PFSK-1 (cell line): ENCODE results near the gene SMKR1.

Source experiments
- FOXP2 ChIP-seq: optimal IDR thresholded peaks from 2 replicates; pipeline ENCODE3; 2011; ENCODE audit warnings: borderline replicate concordance, control low read depth, inconsistent platforms; ENCODE audit not compliant: insufficient read depth; ENCODE audit errors: extremely low read length, extremely low read depth
- POLR2AphosphoS5 ChIP-seq: IDR thresholded peaks from 2 replicates; pipeline ENCODE4 v1.6.1; 2012; ENCODE audit warnings: low read depth, mild to moderate bottlenecking, control low read depth, low read length, moderate library complexity
- SIN3A ChIP-seq: IDR thresholded peaks from 2 replicates; pipeline ENCODE4 v1.6.1; 2012; ENCODE audit warnings: mild to moderate bottlenecking, low read length, moderate library complexity, borderline replicate concordance; ENCODE audit not compliant: insufficient read depth
- TAF1 ChIP-seq: IDR thresholded peaks from 2 replicates; pipeline ENCODE4 v1.6.1; 2012; ENCODE audit warnings: low read length, control low read depth, borderline replicate concordance; ENCODE audit not compliant: insufficient read depth
- TF ChIP-seq, protein P1 (sequence below), 2 experiments: IDR thresholded peaks; 2 replicates each; pipeline versions ENCODE4 v1.6.1 to v1.8.0; 2011 to 2012; ENCODE audit warnings: low read depth in 2 of 2, low read length in 2 of 2, control low read depth in 1 of 2, inconsistent platforms in 1 of 2, mild to moderate bottlenecking in 1 of 2, moderate library complexity in 1 of 2; ENCODE audit not compliant: insufficient read depth in 1 of 2

DNA sequence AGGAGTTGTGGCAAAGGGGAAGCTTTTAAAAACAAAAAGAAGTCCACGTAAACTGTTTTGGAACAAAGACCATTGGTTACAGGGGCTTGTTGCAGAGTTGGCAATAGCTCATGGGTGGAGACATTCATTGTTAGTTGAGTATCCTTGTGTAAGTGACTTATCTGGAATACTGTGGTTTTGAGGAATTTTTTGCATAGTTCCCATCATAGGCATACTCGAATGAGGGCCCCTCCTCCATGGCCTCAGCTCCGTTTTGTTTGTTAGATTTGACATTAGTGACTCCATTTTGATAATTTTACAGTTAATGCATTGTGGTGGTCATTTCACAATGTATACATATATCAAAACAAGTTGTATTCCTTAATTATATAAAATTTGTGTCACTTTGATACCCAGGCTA is 12.8 kb upstream of the SMKR1 start:
- TF ChIP-seq SIN3A (no peak), POLR2AphosphoS5 (no peak), TAF1 (no peak), FOXP2 (no peak)
- TF ChIP-seq, protein P1, sequence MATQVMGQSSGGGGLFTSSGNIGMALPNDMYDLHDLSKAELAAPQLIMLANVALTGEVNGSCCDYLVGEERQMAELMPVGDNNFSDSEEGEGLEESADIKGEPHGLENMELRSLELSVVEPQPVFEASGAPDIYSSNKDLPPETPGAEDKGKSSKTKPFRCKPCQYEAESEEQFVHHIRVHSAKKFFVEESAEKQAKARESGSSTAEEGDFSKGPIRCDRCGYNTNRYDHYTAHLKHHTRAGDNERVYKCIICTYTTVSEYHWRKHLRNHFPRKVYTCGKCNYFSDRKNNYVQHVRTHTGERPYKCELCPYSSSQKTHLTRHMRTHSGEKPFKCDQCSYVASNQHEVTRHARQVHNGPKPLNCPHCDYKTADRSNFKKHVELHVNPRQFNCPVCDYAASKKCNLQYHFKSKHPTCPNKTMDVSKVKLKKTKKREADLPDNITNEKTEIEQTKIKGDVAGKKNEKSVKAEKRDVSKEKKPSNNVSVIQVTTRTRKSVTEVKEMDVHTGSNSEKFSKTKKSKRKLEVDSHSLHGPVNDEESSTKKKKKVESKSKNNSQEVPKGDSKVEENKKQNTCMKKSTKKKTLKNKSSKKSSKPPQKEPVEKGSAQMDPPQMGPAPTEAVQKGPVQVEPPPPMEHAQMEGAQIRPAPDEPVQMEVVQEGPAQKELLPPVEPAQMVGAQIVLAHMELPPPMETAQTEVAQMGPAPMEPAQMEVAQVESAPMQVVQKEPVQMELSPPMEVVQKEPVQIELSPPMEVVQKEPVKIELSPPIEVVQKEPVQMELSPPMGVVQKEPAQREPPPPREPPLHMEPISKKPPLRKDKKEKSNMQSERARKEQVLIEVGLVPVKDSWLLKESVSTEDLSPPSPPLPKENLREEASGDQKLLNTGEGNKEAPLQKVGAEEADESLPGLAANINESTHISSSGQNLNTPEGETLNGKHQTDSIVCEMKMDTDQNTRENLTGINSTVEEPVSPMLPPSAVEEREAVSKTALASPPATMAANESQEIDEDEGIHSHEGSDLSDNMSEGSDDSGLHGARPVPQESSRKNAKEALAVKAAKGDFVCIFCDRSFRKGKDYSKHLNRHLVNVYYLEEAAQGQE (IDR thresholded peaks at IDR 0.05; ENCODE audit: insufficient read depth in 1 of 2, low read depth in 2 of 2, low read length in 2 of 2): no peak
